ENCODE measurements around the gene GIMD1. TPM values are rescaled to one million over a fixed set of nuclear protein-coding genes. Genes with fewer than 3 reads are reported as not detected.

The GIMD1 gene
- total RNA-seq, 1 experiment from 2014 or later: not detected

GRCh38 chr4:106312377-106312776, 56.2 kb downstream of the GIMD1 start:
- Mint-ChIP-seq H3K4me3 (ENCODE audit: low read depth, unreplicated experiment) (no peak overlapping the region), H3K4me1 (ENCODE audit: low read depth, unreplicated experiment) (peaks cover 11% of the 10 kb centered on the region), H3K36me3 (ENCODE audit: insufficient read depth, unreplicated experiment) (no peaks in the 10 kb centered on the region), H3K9me3 (ENCODE audit: low read depth, unreplicated experiment) (no peaks in the 10 kb centered on the region), H3K27me3 (ENCODE audit: unreplicated experiment) (no peaks in the 10 kb centered on the region), H3K27ac (ENCODE audit: unreplicated experiment) (no peak overlapping the region)
- BruUV-seq (replicated peaks): no TSS peak
- no peak for TF ChIP-seq CTCF (IDR thresholded peaks at IDR 0.05; ENCODE audit: unreplicated experiment)
- intact Hi-C loops (cut with micrococcal nuclease; ENCODE audit: unreplicated experiment): loop anchor here (5.0 kb wide), 1 partner anchor 45 kb away; no protein-coding TSS in a partner anchor
- CTCF ChIA-PET: no interaction called here
- no peak for DNase-seq

Other genes with a start within 250 kb of the GIMD1 start
- gene TBCK, start 52.6 kb downstream of the GIMD1 start, total RNA-seq (2022): 19.7 and 22.5 TPM in 2 replicates
- 60.4 and 65.5 TPM in 2 replicates for gene AIMP1, start 52.2 kb downstream of the GIMD1 start, total RNA-seq (2022)